ENCODE data around the gene SETD1B. TPM values are rescaled to one million over a fixed set of nuclear protein-coding genes. Genes with fewer than 3 reads are reported as not detected.

The SETD1B gene
- total and polyA plus RNA-seq, 2 donors (not counting 1 experiment from before 2014, with no cell fraction given), result 7.9 to 61.4 TPM

GRCh38 chr12:121789233-121789781, 14.5 kb upstream of the SETD1B start:
- peaks cover 73 to 91% of the 10 kb centered on the region in 2 donors for H3K4me1 ChIP-seq (ENCODE audit: control insufficient read depth in 2 of 2, insufficient read depth in 2 of 2, low read length in 2 of 2)
- WGBS (ENCODE audit: insufficient coverage), result 0% methylated on average over 12 of the region's 13 CpGs
- ATAC-seq (ENCODE audit: low read depth) (peak; percentile 9), DNase-seq (peak; percentile 82)
- H3K4me3 ChIP-seq (ENCODE audit: control extremely low read depth in 1 of 5, extremely low read depth in 1 of 5, insufficient read depth in 1 of 5, low read depth in 2 of 5, low read length in 4 of 5), result peak overlapping the region; percentile 28 to 60 (median 58)
- H4K20me1 ChIP-seq (ENCODE audit: control insufficient read depth, insufficient read depth, low read length, poor library complexity, severe bottlenecking), result peaks cover 9% of the 10 kb centered on the region
- CTCF ChIA-PET, result interaction anchor here (0.6 to 33.5 kb wide), 8 partner anchors 2 to 237 kb away, joined by 3 to 1947 read pairs (median 4); partner anchors contain the start of genes PSMD9, RHOF, SETD1B and TMEM120B
- peaks cover 95% of the 10 kb centered on the region for H3K79me2 ChIP-seq (ENCODE audit: control insufficient read depth, insufficient read depth, low read length)
- Mint-ChIP-seq H3K4me1 (peaks cover 79% of the 10 kb centered on the region), H3K9me3 (ENCODE audit: insufficient read depth) (no peaks in the 10 kb centered on the region), H3K4me3 (peak overlapping the region; percentile 88), H3K27ac (peak overlapping the region; percentile 98), H3K27me3 (no peaks in the 10 kb centered on the region)
- H3K9ac ChIP-seq (ENCODE audit: low read length), result peak overlapping the region; percentile 73
- no peaks in the 10 kb centered on the region for H3K27me3 ChIP-seq (replicated peaks in 1 of 4; ENCODE audit: control extremely low read depth in 1 of 4, control insufficient read depth in 3 of 4, insufficient read depth in 4 of 4, low read length in 3 of 4)
- intact Hi-C loops (cut with micrococcal nuclease), result no loop called here
- POLR2A ChIA-PET, result interaction anchor here (0.6 to 8.5 kb wide), 6 partner anchors 8 to 791 kb away, joined by 3 to 267 read pairs (median 5); partner anchors contain the start of gene SETD1B
- peak overlapping the region; percentile 85 for H3K4me2 ChIP-seq (replicated peaks; ENCODE audit: low read depth, low read length, poor library complexity, severe bottlenecking)
- H3K36me3 ChIP-seq (replicated peaks in 1 of 2; ENCODE audit: control extremely low read depth in 1 of 2, control insufficient read depth in 1 of 2, extremely low read depth in 1 of 2, insufficient read depth in 2 of 2, low read length in 1 of 2), result peaks cover 0 to 8% of the 10 kb centered on the region in 2 experiments
- H2AFZ ChIP-seq (ENCODE audit: insufficient read depth, low read depth, low read length, poor library complexity, severe bottlenecking), result peak overlapping the region; percentile 11
- H3K9me3 ChIP-seq (ENCODE audit: control extremely low read depth in 1 of 3, control insufficient read depth in 2 of 3, insufficient read depth in 1 of 3, low read length in 2 of 3), result no peaks in the 10 kb centered on the region
- peak overlapping the region; percentile 90 to 100 for H3K27ac ChIP-seq (ENCODE audit: low read length in 2 of 2)
- TF ChIP-seq, protein P1, sequence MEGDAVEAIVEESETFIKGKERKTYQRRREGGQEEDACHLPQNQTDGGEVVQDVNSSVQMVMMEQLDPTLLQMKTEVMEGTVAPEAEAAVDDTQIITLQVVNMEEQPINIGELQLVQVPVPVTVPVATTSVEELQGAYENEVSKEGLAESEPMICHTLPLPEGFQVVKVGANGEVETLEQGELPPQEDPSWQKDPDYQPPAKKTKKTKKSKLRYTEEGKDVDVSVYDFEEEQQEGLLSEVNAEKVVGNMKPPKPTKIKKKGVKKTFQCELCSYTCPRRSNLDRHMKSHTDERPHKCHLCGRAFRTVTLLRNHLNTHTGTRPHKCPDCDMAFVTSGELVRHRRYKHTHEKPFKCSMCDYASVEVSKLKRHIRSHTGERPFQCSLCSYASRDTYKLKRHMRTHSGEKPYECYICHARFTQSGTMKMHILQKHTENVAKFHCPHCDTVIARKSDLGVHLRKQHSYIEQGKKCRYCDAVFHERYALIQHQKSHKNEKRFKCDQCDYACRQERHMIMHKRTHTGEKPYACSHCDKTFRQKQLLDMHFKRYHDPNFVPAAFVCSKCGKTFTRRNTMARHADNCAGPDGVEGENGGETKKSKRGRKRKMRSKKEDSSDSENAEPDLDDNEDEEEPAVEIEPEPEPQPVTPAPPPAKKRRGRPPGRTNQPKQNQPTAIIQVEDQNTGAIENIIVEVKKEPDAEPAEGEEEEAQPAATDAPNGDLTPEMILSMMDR (IDR thresholded peaks at IDR 0.05), result no peak
- no peak for TF ChIP-seq EZH2 (IDR thresholded peaks at IDR 0.05; ENCODE audit: borderline replicate concordance, insufficient read depth, low read depth, low read length, poor library complexity, severe bottlenecking)
